Right lobe of liver (tissue), 4 donors: ENCODE measurements around the gene ELMO1.

ENCODE experiments used
- POLR2A ChIP-seq: fragments of 450-650 bp; IDR thresholded peaks from one replicate; pipeline ENCODE4 v1.6.1; 2017; ENCODE audit warnings: antibody characterized with exemption, mild to moderate bottlenecking
- TF ChIP-seq, protein P1 (sequence below), 4 donors: fragments of 200-600 bp in 3 of 4; fragments of 450-650 bp in 1 of 4; IDR thresholded peaks; one replicate each; pipeline versions ENCODE4 v1.5.1 to v1.8.0; 2016 to 2022; ENCODE audit warnings: antibody characterized with exemption in 4 of 4, mild to moderate bottlenecking in 2 of 4
- donor health status: DM: no; HTN: no; CAD: no.
- donor health status: DM: no; HTN: no; CAD: no.
- donor health status: DM: no; HTN: yes; CAD: no.

DNA sequence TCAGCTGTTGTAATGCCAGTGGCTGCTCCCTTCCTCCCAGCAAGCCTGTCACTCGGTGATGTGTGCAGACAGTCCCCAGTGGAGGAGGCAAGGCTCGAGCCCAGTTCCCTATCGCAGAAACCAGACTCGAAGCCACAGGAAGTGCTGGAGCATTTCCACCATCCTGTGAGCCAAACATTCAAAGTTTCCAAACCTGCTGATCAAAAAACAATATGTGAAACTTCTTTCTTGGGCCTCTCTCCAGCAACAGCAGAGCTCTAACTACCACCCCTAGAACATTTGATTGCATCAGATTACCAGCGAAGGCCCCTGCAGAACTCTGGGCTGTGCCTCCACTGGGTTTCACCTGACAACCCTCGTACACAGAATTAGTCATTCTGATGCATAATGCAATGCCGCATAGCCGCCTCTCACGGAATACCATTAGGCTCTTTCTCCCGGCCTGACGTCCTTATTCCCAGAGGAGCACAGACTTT, 94.0 kb downstream of the ELMO1 start:
- TF ChIP-seq, protein P1, sequence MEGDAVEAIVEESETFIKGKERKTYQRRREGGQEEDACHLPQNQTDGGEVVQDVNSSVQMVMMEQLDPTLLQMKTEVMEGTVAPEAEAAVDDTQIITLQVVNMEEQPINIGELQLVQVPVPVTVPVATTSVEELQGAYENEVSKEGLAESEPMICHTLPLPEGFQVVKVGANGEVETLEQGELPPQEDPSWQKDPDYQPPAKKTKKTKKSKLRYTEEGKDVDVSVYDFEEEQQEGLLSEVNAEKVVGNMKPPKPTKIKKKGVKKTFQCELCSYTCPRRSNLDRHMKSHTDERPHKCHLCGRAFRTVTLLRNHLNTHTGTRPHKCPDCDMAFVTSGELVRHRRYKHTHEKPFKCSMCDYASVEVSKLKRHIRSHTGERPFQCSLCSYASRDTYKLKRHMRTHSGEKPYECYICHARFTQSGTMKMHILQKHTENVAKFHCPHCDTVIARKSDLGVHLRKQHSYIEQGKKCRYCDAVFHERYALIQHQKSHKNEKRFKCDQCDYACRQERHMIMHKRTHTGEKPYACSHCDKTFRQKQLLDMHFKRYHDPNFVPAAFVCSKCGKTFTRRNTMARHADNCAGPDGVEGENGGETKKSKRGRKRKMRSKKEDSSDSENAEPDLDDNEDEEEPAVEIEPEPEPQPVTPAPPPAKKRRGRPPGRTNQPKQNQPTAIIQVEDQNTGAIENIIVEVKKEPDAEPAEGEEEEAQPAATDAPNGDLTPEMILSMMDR (IDR thresholded peaks at IDR 0.05): no peak
- no peak for TF ChIP-seq POLR2A
